Hepatocyte (in vitro differentiated cells): Measurements from ENCODE around the gene SENP1. TPM values are rescaled to one million over a fixed set of nuclear protein-coding genes. Genes with fewer than 3 reads are reported as not detected.
"Not testable (repeated sequence)": the region's sequence is repeated elsewhere in the genome, so short reads cannot be mapped to it uniquely, and the experiment has no call there.

Source experiments
- DNase-seq: peaks from one replicate; pipeline ENCODE4 v3.0.0-alpha.2; 2016; ENCODE audit warnings: low spot score
- H2AFZ ChIP-seq: fragments of 200-600 bp; sonication (generic); 2 replicates; pipeline ENCODE4 v1.6.0; 2016; ENCODE audit warnings: antibody characterized with exemption, mild to moderate bottlenecking
- H3K27ac ChIP-seq: fragments of 200-600 bp; sonication (generic); 2 replicates; pipeline ENCODE4 v1.5.1; 2016; ENCODE audit warnings: mild to moderate bottlenecking
- H3K27me3 ChIP-seq: fragments of 200-600 bp; sonication (generic); 2 replicates; pipeline ENCODE4 v1.6.1; 2016
- H3K36me3 ChIP-seq: fragments of 200-600 bp; sonication (generic); replicated peaks from 2 replicates; pipeline ENCODE4 v1.5.1; 2016; ENCODE audit warnings: low read depth; ENCODE audit not compliant: insufficient read depth
- H3K4me1 ChIP-seq: fragments of 200-600 bp; sonication (generic); 2 replicates; pipeline ENCODE4 v1.5.1; 2016; ENCODE audit warnings: mild to moderate bottlenecking, moderate library complexity; ENCODE audit not compliant: insufficient read depth
- H3K4me2 ChIP-seq: fragments of 200-600 bp; sonication (generic); 2 replicates; pipeline ENCODE4 v1.6.0; 2016
- H3K4me3 ChIP-seq: fragments of 200-600 bp; sonication (generic); 2 replicates; pipeline ENCODE4 v1.5.1; 2016; ENCODE audit warnings: mild to moderate bottlenecking
- H3K79me2 ChIP-seq: fragments of 200-600 bp; sonication (generic); 2 replicates; pipeline ENCODE4 v1.6.0; 2017; ENCODE audit warnings: mild to moderate bottlenecking
- H3K9me2 ChIP-seq: fragments of 200-600 bp; sonication (generic); replicated peaks from 2 replicates; pipeline ENCODE4 v1.6.0; 2017; ENCODE audit warnings: mild to moderate bottlenecking; ENCODE audit not compliant: insufficient read depth
- H3K9me3 ChIP-seq: fragments of 200-600 bp; sonication (generic); 2 replicates; pipeline ENCODE4 v1.5.1; 2016; ENCODE audit warnings: low read depth, mild to moderate bottlenecking
- H4K20me1 ChIP-seq: fragments of 200-600 bp; sonication (generic); 2 replicates; pipeline ENCODE4 v1.6.0; 2016; ENCODE audit warnings: mild to moderate bottlenecking; ENCODE audit not compliant: insufficient read depth, poor library complexity, severe bottlenecking
- EZH2 ChIP-seq: fragments of 200-600 bp; sonication (generic); IDR thresholded peaks from 2 replicates; pipeline ENCODE4 v1.6.1; 2016; ENCODE audit warnings: antibody characterized with exemption, mild to moderate bottlenecking, borderline replicate concordance
- EZH2phosphoT487 ChIP-seq: fragments of 200-600 bp; sonication (generic); IDR thresholded peaks from one replicate; pipeline ENCODE4 v1.6.1; 2018; ENCODE audit warnings: antibody characterized with exemption, mild to moderate bottlenecking, low read depth, moderate library complexity; ENCODE audit not compliant: unreplicated experiment, severe bottlenecking
- WGBS: methylation state at CpG from one replicate; pipeline ENCODE4 v1.1.6; 2016; ENCODE audit warnings: low lambda C conversion rate; ENCODE audit errors: missing lambda C conversion rate; 5-methylcytosine and 5-hydroxymethylcytosine counted together
- polyA plus RNA-seq: library from polyadenylated mRNA; unstranded; fragments of >200 nt; fragmentation: Nextera tagmentation; extraction: Ambion mirVana; gene quantifications from 2 replicates; pipeline ENCODE4 v1.2.1, GENCODE V29; 2016
- total RNA-seq: library from RNA; depleted of rRNA; stranded (reverse); fragments of >200 nt; gene quantifications from 2 replicates; pipeline ENCODE4 v1.2.3, GENCODE V29; 2014
- TF ChIP-seq, protein P1 (sequence below): fragments of 200-600 bp; sonication (generic); IDR thresholded peaks from 2 replicates; pipeline ENCODE4 v1.5.1; 2016; ENCODE audit warnings: antibody characterized with exemption, mild to moderate bottlenecking; ENCODE audit not compliant: poor library complexity

Gene SENP1
- total and polyA plus RNA-seq, 2 experiments from 2014 or later = 3.9 to 16.9 TPM

DNA sequence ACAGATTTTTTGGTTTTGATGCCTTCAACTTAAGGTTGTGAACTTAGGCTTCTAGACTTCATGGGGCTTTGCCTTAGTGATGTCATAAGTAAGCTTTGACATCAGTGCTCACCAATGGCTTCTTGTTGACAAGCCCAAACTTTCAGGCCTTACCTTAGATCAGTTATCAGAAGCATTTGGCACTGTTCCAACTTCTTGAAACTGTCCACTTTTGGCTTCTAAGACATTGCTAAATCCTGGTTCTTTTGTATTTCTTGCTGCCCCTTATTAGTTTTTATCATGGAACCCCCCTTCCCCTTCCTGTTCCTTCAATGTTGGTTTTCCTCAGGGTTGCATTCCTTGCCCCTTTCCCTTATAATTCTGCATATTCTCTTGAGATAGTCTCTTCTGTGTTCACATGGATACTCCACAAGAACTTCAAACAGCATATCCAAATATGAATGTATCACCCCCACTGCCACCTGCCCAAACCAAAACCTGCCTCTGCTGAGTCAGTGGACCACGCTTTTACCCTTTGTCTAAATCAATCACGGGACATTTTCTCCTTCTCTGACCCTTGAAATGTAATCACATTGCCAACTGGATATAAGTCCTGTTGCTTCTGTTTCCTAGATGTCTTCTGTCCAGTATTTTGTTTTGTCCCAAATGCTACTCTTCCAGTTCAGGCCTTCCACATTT lies 21.2 kb upstream of the SENP1 start:
- DNase-seq = no peak
- Histone ChIP-seq H3K9me2 (no peaks in the 10 kb centered on the region), H4K20me1 (no peaks in the 10 kb centered on the region), H3K27ac (no peak overlapping the region), H2AFZ (no peak overlapping the region), H3K9me3 (no peaks in the 10 kb centered on the region), H3K27me3 (no peaks in the 10 kb centered on the region), H3K4me2 (no peak overlapping the region), H3K4me1 (no peaks in the 10 kb centered on the region), H3K79me2 (peaks cover 9% of the 10 kb centered on the region), H3K4me3 (no peak overlapping the region), H3K36me3 (peaks cover 4% of the 10 kb centered on the region)
- TF ChIP-seq EZH2phosphoT487 (no peak), EZH2 (no peak)
- TF ChIP-seq, protein P1, sequence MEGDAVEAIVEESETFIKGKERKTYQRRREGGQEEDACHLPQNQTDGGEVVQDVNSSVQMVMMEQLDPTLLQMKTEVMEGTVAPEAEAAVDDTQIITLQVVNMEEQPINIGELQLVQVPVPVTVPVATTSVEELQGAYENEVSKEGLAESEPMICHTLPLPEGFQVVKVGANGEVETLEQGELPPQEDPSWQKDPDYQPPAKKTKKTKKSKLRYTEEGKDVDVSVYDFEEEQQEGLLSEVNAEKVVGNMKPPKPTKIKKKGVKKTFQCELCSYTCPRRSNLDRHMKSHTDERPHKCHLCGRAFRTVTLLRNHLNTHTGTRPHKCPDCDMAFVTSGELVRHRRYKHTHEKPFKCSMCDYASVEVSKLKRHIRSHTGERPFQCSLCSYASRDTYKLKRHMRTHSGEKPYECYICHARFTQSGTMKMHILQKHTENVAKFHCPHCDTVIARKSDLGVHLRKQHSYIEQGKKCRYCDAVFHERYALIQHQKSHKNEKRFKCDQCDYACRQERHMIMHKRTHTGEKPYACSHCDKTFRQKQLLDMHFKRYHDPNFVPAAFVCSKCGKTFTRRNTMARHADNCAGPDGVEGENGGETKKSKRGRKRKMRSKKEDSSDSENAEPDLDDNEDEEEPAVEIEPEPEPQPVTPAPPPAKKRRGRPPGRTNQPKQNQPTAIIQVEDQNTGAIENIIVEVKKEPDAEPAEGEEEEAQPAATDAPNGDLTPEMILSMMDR = no peak
- 100% methylated on average over 2 of the region's 2 CpGs for WGBS

DNA sequence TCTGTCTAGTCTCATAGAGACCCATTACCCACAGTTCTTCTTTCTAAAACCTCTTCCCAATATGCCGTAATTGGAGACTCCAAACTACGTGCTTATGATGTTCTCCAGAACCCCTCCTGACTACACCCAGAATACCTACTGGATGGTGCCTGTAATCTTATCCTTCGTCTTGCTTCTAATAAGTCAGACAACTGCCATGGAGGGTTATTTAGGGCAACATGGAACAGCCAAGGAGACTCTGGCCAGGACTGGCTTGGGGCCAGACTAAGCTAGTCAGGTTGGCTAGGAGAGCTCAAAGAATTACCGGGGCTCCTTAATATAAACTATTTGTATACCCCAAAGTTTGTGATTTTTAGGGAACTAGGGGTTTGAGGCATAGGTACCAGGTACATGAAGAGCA lies 20.1 kb upstream of the SENP1 start:
- Histone ChIP-seq H3K36me3 (no peaks in the 10 kb centered on the region), H3K4me3 (no peak overlapping the region), H2AFZ (no peak overlapping the region), H3K9me3 (no peaks in the 10 kb centered on the region), H3K27me3 (no peaks in the 10 kb centered on the region), H3K9me2 (no peaks in the 10 kb centered on the region), H3K79me2 (peaks cover 20% of the 10 kb centered on the region), H3K4me2 (no peak overlapping the region), H3K27ac (no peak overlapping the region), H3K4me1 (no peaks in the 10 kb centered on the region), H4K20me1 (no peaks in the 10 kb centered on the region)
- DNase-seq = no peak
- TF ChIP-seq EZH2phosphoT487 (no peak), EZH2 (no peak)
- TF ChIP-seq, protein P1 = no peak
- WGBS = 58% methylated on average over 4 of the region's 4 CpGs

DNA sequence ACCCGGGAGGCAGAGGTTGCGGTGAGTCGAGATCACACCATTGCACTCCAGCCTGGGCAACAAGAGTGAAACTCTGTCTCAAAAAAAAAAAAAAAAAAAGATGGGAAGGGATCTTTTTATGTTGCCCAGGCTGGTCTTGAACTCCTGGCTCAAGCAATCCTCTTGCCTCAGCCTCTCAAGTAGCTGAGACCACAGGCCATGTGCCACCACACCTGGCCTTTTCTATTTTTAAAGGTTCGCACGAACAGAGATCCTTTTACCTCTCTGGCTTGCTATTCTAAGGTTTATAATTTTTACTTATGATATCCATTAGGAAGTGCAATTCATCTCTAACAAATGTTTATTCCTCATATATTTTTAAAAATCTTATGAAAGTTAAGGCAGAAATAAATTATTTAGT lies 19.7 kb upstream of the SENP1 start:
- not testable (repeated sequence) for DNase-seq, H3K9me2 ChIP-seq, H3K27ac ChIP-seq, H3K4me3 ChIP-seq, H3K4me2 ChIP-seq, H3K36me3 ChIP-seq, H2AFZ ChIP-seq, H4K20me1 ChIP-seq, H3K4me1 ChIP-seq, H3K9me3 ChIP-seq, H3K27me3 ChIP-seq
- WGBS = 92% methylated on average over 4 of the region's 5 CpGs
- peaks cover 25% of the 10 kb centered on the region for H3K79me2 ChIP-seq

DNA sequence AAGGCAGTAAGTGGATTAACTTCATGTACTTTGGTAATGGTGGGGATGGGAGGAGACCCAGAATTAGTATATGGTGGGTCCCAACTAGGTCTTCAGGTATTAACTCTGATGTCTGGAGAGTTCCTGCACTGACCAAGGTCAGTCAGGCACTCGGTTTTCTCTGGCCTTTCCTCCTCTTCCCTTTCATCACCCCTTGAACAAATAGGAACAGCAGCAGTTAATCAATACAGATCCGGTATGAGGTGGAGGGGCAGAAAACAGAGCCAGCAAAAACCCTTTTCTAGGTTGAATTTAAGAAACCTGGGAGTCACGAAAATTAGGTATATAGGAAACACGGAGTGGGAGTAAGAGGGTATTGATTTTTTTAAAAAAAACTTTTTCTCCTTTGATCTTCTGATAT lies 17.3 kb upstream of the SENP1 start:
- H3K36me3 ChIP-seq = no peaks in the 10 kb centered on the region

More for the DNA sequence above, 17.3 kb upstream of the SENP1 start:
- Histone ChIP-seq H4K20me1 (no peaks in the 10 kb centered on the region), H3K4me3 (no peak overlapping the region), H3K79me2 (peaks cover 32% of the 10 kb centered on the region), H3K9me3 (no peaks in the 10 kb centered on the region), H3K27ac (no peak overlapping the region), H3K9me2 (no peaks in the 10 kb centered on the region), H3K4me1 (peaks cover 3% of the 10 kb centered on the region), H3K27me3 (no peaks in the 10 kb centered on the region), H2AFZ (no peak overlapping the region), H3K4me2 (no peak overlapping the region)
- 78% methylated on average over 4 of the region's 4 CpGs for WGBS
- DNase-seq = no peak
- TF ChIP-seq, protein P1 = no peak
- TF ChIP-seq EZH2 (no peak), EZH2phosphoT487 (no peak)
